ENCODE results near the gene LCN15. TPM values are rescaled to one million over a fixed set of nuclear protein-coding genes. Genes with fewer than 3 reads are reported as not detected.

LCN15 gene
- polyA plus RNA-seq, 1 donor: 14.0 TPM

- no peaks in the 10 kb centered on the region for H3K36me3 ChIP-seq (ENCODE audit: control insufficient read depth, insufficient read depth, low read length)
- no peak overlapping the region for H3K4me3 ChIP-seq (ENCODE audit: low read length)
- H3K4me1 ChIP-seq (ENCODE audit: control insufficient read depth, insufficient read depth, low read length): peaks cover 8% of the 10 kb centered on the region
- WGBS (ENCODE audit: insufficient coverage, low lambda C conversion rate): no CpG with 5 or more reads among the region's 22 CpGs
- peaks cover 10% of the 10 kb centered on the region for H3K9me3 ChIP-seq (ENCODE audit: control insufficient read depth, low read depth, low read length)
- H3K27me3 ChIP-seq (ENCODE audit: control insufficient read depth, insufficient read depth, low read length): peaks cover 6% of the 10 kb centered on the region
- no peak for DNase-seq
- H3K27ac ChIP-seq (ENCODE audit: low read length): no peak overlapping the region
Observed at GRCh38 chr9:136747161-136748060, 16.9 kb downstream of the LCN15 start.

- Histone ChIP-seq H3K36me3 (ENCODE audit: control insufficient read depth, insufficient read depth, low read length) (no peaks in the 10 kb centered on the region), H3K4me1 (ENCODE audit: control insufficient read depth, insufficient read depth, low read length) (peaks cover 16% of the 10 kb centered on the region), H3K27ac (ENCODE audit: low read length) (no peak overlapping the region), H3K4me3 (ENCODE audit: low read length) (no peak overlapping the region), H3K9me3 (ENCODE audit: control insufficient read depth, low read depth, low read length) (peaks cover 6% of the 10 kb centered on the region), H3K27me3 (ENCODE audit: control insufficient read depth, insufficient read depth, low read length) (peaks cover 13% of the 10 kb centered on the region)
- WGBS (ENCODE audit: insufficient coverage, low lambda C conversion rate): 80% methylated on average over 1 of the region's 18 CpGs
- DNase-seq: no peak
Observed at GRCh38 chr9:136746621-136747020, 17.7 kb downstream of the LCN15 start.

GRCh38 chr9:136746155-136746490, 18.2 kb downstream of the LCN15 start:
- Histone ChIP-seq H3K36me3 (ENCODE audit: control insufficient read depth, insufficient read depth, low read length) (no peaks in the 10 kb centered on the region), H3K9me3 (ENCODE audit: control insufficient read depth, low read depth, low read length) (peaks cover 7% of the 10 kb centered on the region), H3K4me1 (ENCODE audit: control insufficient read depth, insufficient read depth, low read length) (peaks cover 21% of the 10 kb centered on the region), H3K4me3 (ENCODE audit: low read length) (no peak overlapping the region), H3K27ac (ENCODE audit: low read length) (no peak overlapping the region), H3K27me3 (ENCODE audit: control insufficient read depth, insufficient read depth, low read length) (peaks cover 18% of the 10 kb centered on the region)
- no peak for DNase-seq
- no CpG with 5 or more reads among the region's 22 CpGs for WGBS (ENCODE audit: insufficient coverage, low lambda C conversion rate)

- Histone ChIP-seq H3K4me1 (ENCODE audit: control insufficient read depth, insufficient read depth, low read length) (peaks cover 26% of the 10 kb centered on the region), H3K4me3 (ENCODE audit: low read length) (no peak overlapping the region), H3K9me3 (ENCODE audit: control insufficient read depth, low read depth, low read length) (peaks cover 12% of the 10 kb centered on the region), H3K27ac (ENCODE audit: low read length) (no peak overlapping the region), H3K36me3 (ENCODE audit: control insufficient read depth, insufficient read depth, low read length) (no peaks in the 10 kb centered on the region), H3K27me3 (ENCODE audit: control insufficient read depth, insufficient read depth, low read length) (peaks cover 19% of the 10 kb centered on the region)
- no peak for DNase-seq
- WGBS (ENCODE audit: insufficient coverage, low lambda C conversion rate): no CpG with 5 or more reads among the region's 23 CpGs
Observed at GRCh38 chr9:136745389-136746154, 18.7 kb downstream of the LCN15 start.

GRCh38 chr9:136744773-136745172, 19.5 kb downstream of the LCN15 start:
- no peak for DNase-seq
- H3K27me3 ChIP-seq (ENCODE audit: control insufficient read depth, insufficient read depth, low read length): peaks cover 24% of the 10 kb centered on the region
- H3K9me3 ChIP-seq (ENCODE audit: control insufficient read depth, low read depth, low read length): peaks cover 18% of the 10 kb centered on the region
- H3K27ac ChIP-seq (ENCODE audit: low read length): no peak overlapping the region
- H3K4me3 ChIP-seq (ENCODE audit: low read length): no peak overlapping the region
- WGBS (ENCODE audit: insufficient coverage, low lambda C conversion rate): no CpG with 5 or more reads among the region's 18 CpGs
- peaks cover 30% of the 10 kb centered on the region for H3K4me1 ChIP-seq (ENCODE audit: control insufficient read depth, insufficient read depth, low read length)
- no peaks in the 10 kb centered on the region for H3K36me3 ChIP-seq (ENCODE audit: control insufficient read depth, insufficient read depth, low read length)

GRCh38 chr9:136743639-136744211, 20.6 kb downstream of the LCN15 start:
- H3K9me3 ChIP-seq (ENCODE audit: control insufficient read depth, low read depth, low read length): peaks cover 26% of the 10 kb centered on the region
- no peaks in the 10 kb centered on the region for H3K36me3 ChIP-seq (ENCODE audit: control insufficient read depth, insufficient read depth, low read length)
- no peak for DNase-seq
- peaks cover 30% of the 10 kb centered on the region for H3K4me1 ChIP-seq (ENCODE audit: control insufficient read depth, insufficient read depth, low read length)
- peaks cover 24% of the 10 kb centered on the region for H3K27me3 ChIP-seq (ENCODE audit: control insufficient read depth, insufficient read depth, low read length)
- H3K4me3 ChIP-seq (ENCODE audit: low read length): no peak overlapping the region
- no CpG with 5 or more reads among the region's 16 CpGs for WGBS (ENCODE audit: insufficient coverage, low lambda C conversion rate)
- H3K27ac ChIP-seq (ENCODE audit: low read length): no peak overlapping the region

GRCh38 chr9:136742591-136743391, 21.5 kb downstream of the LCN15 start, which contains the start of gene LCN10:
Gene LCN10, minus strand, starts transcription at chr9:136742940. Its CDS starts 37 bp downstream, at chr9:136742903.
- DNase-seq: peak in 1 of 2 donors; percentile 39
- Histone ChIP-seq H3K36me3 (ENCODE audit: control insufficient read depth, insufficient read depth, low read length) (no peaks in the 10 kb centered on the region), H3K4me3 (ENCODE audit: low read length) (peak within 1 kb of the TSS; percentile 14), H3K4me1 (ENCODE audit: control insufficient read depth, insufficient read depth, low read length) (peaks cover 30% of the 10 kb centered on the region), H3K27ac (ENCODE audit: low read length) (no peak within 1 kb of the TSS), H3K27me3 (ENCODE audit: control insufficient read depth, insufficient read depth, low read length) (peaks cover 24% of the 10 kb centered on the region), H3K9me3 (ENCODE audit: control insufficient read depth, low read depth, low read length) (peaks cover 26% of the 10 kb centered on the region)
- WGBS (ENCODE audit: insufficient coverage, low lambda C conversion rate): no CpG with 5 or more reads among the region's 25 CpGs

GRCh38 chr9:136741883-136742571, 22.3 kb downstream of the LCN15 start:
- H3K4me1 ChIP-seq (ENCODE audit: control insufficient read depth, insufficient read depth, low read length): peaks cover 30% of the 10 kb centered on the region
- DNase-seq: peak in 1 of 2 donors; percentile 64
- WGBS (ENCODE audit: insufficient coverage, low lambda C conversion rate): no CpG with 5 or more reads among the region's 32 CpGs
- peaks cover 24% of the 10 kb centered on the region for H3K27me3 ChIP-seq (ENCODE audit: control insufficient read depth, insufficient read depth, low read length)
- H3K4me3 ChIP-seq (ENCODE audit: low read length): peak overlapping the region; percentile 14
- peaks cover 21% of the 10 kb centered on the region for H3K9me3 ChIP-seq (ENCODE audit: control insufficient read depth, low read depth, low read length)
- H3K27ac ChIP-seq (ENCODE audit: low read length): no peak overlapping the region
- no peaks in the 10 kb centered on the region for H3K36me3 ChIP-seq (ENCODE audit: control insufficient read depth, insufficient read depth, low read length)

- peaks cover 30% of the 10 kb centered on the region for H3K4me1 ChIP-seq (ENCODE audit: control insufficient read depth, insufficient read depth, low read length)
- H3K27ac ChIP-seq (ENCODE audit: low read length): no peak overlapping the region
- H3K27me3 ChIP-seq (ENCODE audit: control insufficient read depth, insufficient read depth, low read length): peaks cover 24% of the 10 kb centered on the region
- peak overlapping the region; percentile 14 for H3K4me3 ChIP-seq (ENCODE audit: low read length)
- no peaks in the 10 kb centered on the region for H3K36me3 ChIP-seq (ENCODE audit: control insufficient read depth, insufficient read depth, low read length)
- peak; percentile 81 to 92 for DNase-seq
- WGBS (ENCODE audit: insufficient coverage, low lambda C conversion rate): no CpG with 5 or more reads among the region's 37 CpGs
- H3K9me3 ChIP-seq (ENCODE audit: control insufficient read depth, low read depth, low read length): peaks cover 20% of the 10 kb centered on the region
Observed at GRCh38 chr9:136740971-136741882, 23.1 kb downstream of the LCN15 start.

Measured in large intestine (tissue), 3 donors.